8988T (cell line): ENCODE data around the gene FAM229B.
"Not testable (repeated sequence)": the region's sequence is repeated elsewhere in the genome, so short reads cannot be mapped to it uniquely, and the experiment has no call there.

Source experiments
- DNase-seq: peaks from one replicate; pipeline ENCODE4 v3.0.0; 2011

Gene FAM229B

DNA sequence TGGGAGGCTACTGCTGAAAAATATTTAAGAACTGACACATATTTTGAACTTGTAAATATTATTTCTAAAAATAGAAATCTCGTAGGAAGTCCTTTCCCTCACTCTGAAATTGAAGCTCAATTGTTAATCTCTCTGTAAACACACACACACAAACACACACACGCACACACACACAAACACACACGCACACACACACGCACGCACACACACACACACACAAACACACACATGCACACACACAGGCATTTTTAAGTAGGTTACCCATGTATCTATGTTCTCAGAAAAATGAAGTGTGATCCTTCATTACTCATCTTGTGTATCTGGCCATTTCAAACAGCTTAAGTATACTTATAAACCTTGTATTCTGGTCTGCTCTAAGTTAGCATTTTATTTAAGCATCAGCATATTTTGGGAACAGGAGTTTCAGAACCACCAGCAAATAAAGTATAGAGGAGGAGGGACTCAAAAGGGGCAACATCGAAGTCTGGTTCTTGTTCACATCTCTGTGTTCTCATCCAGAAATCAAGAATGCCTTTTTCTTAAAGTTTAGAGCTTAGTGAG lies 21.9 kb upstream of the FAM229B start:
- DNase-seq = no peak

DNA sequence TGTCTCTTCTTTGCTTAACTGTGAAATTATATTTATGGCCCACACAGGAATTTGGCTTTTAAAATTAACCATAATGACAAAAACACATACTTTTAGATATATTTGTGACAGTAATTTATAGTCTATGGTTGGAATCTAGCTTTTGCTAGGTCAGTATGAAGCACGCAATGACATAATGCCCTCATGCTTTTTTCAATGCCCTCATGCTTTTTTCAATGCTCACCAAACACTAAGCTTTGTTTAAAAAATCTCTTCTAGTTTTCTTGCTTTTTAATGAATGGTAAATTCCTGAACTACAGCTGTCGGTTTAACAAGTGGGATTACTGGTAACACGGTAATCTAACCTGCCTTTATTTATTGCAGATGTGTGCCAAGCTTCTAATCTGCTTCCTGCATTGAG lies 20.8 kb upstream of the FAM229B start:
- no peak for DNase-seq

DNA sequence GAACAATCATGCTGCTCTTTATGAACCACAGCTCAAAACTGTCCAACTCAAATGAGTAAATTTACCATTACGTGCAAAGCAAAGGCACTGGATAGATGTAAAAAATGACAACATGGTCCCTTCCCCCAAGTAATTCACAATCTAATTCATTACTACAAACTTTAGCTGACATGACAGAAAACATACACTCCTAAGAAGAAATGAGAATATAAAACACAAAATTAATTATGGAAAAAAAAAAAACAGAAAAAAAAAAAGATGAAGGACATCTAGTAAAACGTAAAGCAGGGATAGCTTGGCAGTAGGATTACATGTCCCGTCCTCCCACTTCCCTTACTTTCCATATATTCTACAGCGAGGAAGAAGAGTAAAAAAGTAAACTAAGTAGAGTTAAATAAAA lies 5.8 kb upstream of the FAM229B start:
- DNase-seq = no peak

DNA sequence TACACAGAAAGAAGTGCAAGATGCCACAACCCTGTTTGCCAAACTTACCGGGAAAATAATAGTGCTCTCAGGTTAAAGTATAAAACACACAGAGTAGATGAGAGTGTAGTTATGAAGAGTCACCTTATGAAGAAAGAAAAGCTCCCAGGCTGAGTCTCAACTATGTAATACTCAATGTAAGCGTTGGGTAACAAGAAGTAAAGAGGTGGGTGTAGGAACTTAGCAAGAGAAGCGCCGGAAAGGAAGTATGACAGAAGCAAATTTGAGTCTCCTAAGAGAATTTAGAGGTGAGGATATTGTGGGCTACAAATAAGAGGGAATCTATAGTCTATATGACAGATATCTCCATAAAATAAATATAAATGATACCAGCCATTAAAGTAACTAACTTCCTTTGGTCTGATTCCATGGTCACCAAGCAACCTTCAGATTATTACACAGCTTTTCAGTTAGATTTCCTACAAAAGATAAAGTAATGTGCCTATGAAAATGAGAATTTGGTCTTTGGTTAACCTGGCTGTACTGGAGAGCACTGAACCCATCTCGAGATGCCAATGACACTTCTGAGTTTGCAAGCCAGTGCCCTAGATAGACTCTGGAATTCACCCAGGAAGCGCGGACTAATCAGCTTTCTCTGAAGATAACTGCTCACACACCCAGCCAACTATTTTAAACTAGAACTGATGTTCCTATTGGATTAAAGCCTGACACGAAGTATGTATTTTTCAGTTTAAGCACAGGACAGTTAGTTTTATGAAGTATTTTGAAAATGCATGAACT lies 1.9 kb upstream of the FAM229B start:
- no peak for DNase-seq

DNA sequence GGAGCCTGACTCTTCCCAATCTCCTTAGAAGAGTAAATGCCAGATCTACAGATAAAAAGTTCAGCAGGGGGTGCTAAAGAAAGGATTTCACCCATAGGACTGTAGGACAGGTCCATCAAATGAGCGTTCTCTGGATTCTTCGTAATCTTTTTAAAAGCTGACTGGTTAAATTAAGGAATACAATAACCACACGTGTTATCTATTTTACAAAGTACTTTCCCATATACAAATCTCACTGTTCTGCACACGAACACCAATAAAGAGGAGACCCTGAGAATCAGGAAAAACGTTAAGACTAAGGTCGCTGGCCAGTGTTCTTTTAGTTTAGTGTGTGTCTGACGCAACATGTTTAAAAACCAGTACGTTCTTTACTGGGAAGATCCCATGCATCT lies 651 bp upstream of the FAM229B start:
- peak; percentile 13 for DNase-seq

DNA sequence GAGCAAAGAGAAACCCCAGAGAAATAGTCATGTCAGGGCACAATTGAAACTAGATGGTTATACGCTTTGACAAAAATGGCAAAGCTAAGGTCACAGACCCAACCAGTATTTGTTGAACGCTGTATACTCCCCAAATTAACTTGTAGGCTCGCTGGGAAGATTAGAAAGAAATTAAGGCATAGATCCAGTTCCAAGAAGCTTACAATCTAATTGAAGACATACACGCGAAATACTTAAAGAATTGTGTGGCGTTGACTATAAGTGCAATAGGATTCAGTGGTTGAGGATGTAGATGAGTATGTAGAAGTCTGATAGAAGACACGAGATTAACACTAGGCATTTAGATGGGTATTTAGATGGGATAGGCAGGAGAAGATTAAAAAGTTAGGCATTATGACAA lies 525 bp downstream of the FAM229B start:
- DNase-seq = no peak

DNA sequence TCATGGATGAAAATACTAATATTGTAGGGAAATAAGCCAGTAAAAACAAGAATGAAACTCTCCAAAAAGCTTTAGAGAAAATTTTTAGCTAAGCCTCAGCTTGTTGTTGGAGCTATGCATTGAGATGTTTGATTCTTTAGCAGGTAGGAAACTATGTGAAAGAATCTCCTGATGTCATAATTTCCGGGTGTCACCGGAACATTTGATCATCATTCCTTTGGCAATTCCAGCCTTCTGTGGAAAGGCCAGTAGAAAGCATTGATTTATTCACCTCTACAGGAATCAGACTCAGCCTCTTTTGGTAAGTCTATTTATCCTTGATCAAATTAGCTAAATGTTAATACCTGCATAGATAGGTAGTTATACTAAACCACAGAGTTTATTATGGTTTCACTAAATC lies 9.5 kb downstream of the FAM229B start:
- DNase-seq = no peak

DNA sequence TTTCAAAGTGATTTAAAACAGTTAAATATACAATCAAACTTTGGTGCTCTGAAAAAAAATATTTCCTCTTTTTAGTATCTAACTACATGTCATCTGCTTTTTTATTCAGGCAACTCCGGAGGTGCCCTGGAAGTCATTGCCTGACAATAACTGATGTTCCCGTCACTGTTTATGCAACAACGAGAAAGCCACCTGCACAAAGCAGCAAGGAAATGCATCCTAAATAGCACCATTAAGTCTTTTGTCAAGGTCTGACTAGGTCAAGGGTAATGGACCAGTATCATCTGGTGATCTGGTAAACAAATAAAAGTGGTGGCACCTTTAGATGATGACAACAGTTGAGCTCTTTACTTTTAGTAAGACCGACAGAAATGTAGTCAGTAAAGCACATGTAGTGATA lies 13.2 kb downstream of the FAM229B start:
- DNase-seq = no peak

DNA sequence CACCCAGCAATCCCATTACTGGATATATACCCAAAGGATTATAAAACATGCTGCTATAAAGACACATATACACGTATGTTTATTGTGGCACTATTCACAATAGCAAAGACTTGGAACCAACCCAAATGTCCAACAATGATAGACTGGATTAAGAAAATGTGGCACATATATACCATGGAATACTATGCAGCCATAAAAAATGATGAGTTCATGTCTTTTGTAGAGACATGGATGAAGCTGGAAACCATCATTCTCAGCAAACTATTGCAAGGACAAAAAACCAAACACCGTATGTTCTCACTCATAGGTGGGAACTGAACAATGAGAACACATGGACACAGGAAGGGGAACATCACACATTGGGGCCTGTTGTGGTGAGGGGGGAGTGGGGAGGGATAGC lies 18.6 kb downstream of the FAM229B start:
- not testable (repeated sequence) for DNase-seq

DNA sequence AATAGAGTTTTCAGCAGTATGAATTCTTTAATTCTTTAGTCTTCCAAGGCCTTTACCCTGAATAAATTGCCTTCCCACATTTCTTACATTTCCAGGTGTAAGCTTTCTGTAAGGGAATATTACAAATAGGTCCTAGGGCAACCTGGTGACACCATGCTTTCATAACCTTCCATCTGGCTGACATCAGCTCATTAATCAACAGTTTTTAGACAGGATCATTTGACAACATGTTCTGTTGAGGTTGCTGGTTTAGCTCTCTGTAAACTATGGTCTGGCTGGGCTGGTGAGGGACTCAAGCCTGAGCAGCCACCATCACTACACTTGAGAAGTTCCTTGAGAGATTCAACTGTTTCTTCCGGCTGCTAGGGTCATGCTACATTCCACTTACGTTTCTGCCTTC lies 19.2 kb downstream of the FAM229B start:
- DNase-seq = no peak

DNA sequence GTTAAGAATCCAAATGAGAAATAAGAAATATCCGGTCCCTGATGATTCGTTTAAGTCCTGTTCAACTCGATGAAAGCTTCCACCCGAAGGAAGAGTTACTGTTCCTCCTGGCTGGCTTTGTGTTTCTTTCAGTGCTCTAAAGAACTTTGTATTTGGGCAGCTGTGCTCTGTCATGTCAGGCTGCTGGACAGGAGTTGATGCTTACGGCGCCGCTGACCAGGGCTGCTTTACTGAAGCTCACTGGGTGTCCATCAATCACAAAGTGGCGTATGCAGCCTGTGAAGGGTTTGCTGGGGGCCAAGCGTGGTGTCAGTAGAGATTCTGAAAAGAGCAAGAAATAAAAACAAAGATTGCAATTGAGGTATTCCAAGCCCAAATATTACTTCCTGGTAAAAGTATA lies 21.9 kb downstream of the FAM229B start:
- no peak for DNase-seq

DNA sequence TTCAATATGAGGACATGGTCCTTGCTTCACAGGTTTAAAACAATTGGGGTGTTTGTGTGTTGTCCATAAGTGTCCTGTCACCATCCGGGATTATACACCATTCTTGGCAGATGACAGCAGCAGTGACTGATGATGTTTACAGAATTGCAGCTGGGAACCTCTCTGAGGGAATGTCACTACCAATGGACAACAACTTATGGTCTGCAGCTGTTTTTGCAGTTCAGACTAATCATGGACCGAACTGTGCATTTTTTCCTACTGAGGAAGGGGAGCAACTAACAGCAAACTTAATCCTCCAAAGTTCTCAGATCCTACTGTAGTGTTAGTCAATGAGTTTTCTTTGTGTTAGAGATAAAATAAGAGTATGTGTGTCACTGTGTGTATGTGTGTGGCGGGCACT lies 26.0 kb downstream of the FAM229B start:
- DNase-seq = no peak

DNA sequence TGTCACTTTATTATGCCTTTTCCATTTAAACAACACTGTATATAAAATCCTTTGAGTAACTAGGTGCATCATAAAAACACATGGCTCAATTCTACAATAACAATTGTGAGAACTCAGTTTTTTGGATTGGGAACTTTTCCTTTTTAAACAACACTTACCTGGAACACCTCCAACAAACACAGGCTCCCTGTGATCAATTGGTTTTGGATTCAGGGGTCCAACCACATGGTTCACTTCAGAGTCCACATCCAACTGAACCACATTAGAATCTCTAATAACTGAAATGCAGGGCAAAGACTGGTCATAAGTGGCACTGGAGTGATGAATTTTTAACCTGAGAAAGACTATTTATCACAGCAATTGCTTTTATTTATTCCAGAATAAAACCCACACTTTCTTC lies 26.5 kb downstream of the FAM229B start:
- DNase-seq = no peak

DNA sequence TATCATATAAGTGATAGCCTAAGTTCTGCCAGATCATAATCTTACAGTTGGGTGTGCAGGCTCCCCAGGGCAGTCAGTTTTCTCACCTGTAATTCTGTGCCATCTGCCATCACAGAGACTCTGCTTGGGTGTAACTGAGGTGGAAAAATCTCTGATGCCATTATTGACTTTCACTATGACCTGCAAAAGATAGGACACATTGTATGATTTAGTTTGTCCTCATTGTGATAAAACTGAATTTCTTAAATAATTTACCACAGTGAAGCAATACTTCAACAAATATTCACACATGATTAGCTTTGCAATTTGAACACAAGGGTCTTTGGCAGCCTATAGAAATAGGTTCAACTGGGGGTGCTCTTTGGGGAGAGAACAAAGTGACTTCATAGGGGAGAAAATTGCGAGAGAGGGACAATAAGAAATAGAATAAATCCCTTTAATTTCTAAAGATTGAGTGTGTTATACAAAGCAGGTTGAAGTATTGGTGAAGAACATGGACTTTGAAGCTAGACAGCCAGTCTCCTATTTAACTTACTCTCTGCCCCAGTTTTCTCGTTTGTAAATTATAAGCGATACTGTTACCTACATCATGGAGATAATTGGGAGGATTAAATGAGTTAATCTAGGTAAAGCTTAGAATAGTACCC lies 27.3 kb downstream of the FAM229B start:
- no peak for DNase-seq

DNA sequence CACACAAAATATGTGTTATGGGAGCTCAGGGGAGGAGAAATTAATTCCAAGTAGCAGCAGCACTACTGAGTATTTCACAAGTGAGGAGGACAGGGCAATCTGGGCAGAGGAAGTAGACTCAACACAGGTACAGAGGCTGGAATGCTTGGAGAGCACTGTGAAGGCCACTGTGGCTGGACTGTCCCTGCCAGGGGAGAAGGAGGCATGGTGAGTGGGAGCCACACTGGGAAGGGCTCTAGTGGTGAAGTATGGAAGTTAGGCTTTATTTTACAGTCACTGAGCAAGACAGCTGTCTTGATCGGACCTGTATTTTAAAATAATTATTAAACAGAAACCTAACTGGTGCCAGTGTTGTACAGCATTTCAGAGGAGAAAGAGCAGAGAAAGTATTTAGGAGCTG lies 28.8 kb downstream of the FAM229B start:
- DNase-seq = no peak

DNA sequence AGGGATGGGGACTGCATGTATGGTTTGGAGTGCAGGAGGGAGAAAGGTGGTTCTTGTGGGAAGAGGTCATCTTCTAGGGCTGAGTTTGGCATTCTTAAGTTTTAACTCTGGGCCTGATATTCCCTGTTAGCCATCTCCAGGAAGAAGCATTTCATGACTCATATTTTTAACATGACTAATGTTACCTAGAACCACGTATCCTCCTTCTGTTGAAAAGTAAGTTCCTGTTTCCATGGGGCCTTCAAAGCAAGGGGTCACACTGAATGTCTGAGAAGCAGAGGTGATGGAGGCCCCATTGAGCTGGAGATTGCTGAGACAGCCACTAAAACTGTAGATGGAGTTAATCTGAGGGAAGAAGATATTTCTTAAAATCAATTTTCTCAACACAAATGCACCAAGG lies 30.2 kb downstream of the FAM229B start:
- DNase-seq = no peak

DNA sequence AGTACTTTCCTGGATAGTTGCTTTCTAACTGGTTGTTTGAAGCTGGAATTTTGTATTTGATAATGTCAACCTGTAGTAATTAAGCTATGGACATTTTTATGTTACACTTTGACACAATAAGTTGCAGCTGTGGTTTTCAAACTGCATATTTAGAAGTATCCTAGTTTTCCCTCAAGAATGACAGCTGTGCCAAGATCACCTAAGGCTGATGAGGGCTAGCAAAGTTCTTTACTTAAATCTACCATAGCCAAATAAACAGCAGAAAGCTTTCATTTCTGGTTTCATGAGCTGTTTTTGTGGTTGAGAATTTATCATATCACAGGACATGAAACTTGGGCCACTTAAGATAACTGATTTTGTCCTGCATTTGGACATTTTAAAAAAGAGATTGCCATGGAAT lies 30.6 kb downstream of the FAM229B start:
- no peak for DNase-seq

DNA sequence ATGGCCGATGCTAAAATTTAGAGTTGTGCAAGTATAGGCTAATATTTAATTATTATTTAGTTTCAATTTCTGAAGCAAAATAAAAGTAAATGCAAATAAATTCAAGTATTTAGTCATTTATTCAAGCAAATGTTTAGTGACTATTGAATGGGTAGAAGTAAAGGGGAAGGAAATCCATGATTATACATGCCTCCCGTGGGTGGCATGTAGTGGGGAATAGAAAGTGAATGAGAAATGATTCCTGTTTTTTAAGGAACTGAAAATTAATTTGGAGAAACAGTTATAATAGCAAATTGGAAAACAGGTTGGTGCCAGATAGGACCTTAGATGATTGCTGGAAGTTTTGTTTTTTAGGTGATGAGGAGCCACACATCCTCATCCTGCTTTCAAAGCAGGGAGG lies 35.4 kb downstream of the FAM229B start:
- DNase-seq = no peak

DNA sequence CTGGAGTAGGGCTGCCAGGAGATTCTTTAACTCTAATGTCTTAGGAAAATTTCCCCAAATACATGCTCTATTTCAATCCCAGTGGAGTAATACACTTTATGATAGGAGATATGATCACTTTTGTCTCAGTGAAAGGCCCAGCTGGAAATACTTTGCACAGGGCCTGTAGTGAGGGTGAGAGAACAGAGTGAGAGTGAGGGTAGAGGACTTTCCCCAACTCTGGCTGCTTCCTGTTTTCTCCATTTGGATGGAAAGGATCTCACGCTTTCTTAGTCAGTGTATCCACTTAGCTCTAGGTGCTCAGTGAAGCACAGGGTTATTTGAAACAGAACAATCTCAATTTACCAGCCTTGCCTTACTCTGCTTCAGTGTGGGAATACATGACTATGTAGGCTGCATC lies 36.6 kb downstream of the FAM229B start:
- DNase-seq = no peak

DNA sequence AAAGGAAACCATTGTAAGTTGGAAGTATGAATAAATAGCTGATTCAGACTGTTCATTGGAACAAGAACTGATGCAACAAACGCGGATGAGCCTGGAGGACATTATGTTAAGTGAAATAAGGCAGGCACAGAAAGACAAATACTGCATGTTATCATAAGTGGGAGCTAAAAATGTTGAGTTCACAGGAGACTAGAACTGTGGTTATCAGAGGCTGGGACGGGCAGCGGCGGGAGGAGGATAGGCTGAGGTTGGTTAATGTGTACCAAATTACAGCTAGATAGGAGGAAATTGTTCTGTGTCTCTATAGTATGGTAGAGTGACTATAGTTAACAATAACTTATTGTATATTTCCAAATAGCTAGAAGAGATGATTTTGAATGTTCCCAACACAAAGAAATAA lies 40.8 kb downstream of the FAM229B start:
- no peak for DNase-seq

DNA sequence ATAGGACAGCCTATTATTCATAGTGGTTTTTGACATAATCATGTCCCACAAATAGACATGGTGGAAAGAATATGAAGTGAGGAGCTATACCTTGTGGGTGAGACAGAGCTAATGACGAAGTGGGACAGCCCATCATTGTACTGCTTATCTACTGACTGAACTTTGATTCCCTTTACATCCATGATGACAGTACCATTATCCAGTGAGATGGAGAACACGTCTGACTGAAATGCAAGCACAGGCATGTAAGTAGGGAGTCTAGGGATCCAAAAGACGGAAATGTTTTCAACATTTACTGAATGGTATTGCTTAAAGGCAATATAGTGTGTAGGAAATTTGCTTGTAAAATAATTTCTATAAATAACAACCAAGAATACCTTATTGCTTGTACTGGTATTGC lies 43.5 kb downstream of the FAM229B start:
- DNase-seq = no peak

DNA sequence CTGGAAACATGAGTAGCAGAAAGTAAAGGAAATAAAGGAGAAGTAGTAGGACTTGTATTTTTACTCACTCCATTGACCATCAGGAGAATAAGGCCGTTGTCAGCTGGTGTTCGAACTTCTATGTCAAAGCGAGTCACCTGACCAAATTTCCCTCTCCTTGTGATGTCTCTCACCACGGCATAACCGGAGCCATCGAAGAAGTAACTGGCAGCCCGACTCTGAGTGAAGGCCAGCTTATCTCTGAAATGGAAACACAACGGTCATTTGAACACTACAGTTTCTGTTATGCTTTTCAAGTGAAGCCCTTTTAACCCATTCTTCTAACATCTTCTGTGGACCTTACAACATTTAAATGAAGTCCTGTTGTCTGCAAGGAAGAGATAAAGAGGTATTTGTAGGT lies 51.7 kb downstream of the FAM229B start:
- DNase-seq = no peak

DNA sequence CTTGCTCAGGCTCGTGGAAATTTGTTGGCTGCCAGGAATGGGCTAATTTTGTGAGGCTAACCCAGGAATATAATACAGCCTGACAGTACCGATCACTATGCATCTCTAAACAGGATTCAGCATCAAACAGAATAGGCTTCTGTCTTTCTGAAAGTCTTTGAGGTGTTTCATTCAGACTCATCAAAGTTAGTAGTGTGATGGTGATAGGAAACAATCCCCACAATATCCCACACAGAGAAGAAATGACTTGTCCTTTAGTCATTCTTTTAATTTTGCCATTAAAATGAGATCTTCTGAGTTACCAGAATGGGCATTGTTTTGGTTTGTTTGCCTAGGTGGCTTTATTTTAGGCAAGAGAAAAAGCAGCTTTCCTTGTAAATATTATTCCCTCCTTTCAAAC lies 54.3 kb downstream of the FAM229B start:
- no peak for DNase-seq

DNA sequence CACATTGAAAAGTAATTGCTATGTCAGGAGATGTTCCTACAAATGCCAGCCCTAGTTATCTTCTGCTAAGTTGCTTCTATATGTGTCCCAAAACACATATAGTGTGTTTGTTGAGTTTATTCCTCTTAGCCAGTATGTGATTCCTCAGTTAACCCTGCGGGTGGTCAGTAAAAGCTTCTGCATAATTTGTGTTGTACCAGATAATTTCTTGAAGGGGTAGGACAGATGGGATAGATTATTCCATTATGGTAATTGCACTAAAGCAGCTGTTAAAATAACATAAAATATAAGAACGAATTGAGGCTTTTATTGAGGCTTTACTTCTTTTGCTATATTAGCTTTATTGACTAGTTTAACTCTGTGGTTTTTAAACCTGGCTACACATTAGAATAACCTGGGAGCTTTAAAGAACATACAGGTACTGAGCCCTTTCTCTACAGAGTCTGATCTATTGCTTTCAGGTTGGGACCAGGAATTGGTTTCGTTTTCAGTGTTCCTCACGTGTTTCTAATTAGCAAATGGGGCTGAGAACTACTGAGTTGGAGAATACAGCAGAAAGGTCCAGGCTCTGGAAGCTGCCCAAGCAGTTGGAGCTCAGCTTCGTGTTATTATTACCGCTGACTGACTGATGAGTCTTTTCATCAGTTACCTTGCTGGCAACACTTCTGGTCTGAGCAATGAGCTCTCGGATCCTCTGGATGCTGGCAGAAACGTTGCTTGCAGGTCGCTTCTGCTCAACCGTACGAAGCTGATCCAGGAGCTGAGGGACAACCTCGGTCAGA lies 56.9 kb downstream of the FAM229B start:
- no peak for DNase-seq
